ENCODE measurements around the gene DNAAF1. TPM values are rescaled to one million over a fixed set of nuclear protein-coding genes. Genes with fewer than 3 reads are reported as not detected.

The DNAAF1 gene
- total and polyA plus RNA-seq, 8 donors = 0.28 to 8.7 (median 0.50) TPM

- Histone ChIP-seq H3K4me3 (no peak overlapping the region), H3K9me3 (no peaks in the 10 kb centered on the region), H3K27me3 (no peaks in the 10 kb centered on the region), H3K27ac (no peak overlapping the region), H3K36me3 (no peaks in the 10 kb centered on the region), H3K4me1 (no peaks in the 10 kb centered on the region)
- peak in 3 of 4 donors; percentile 34 to 65 (median 45) for ATAC-seq
- WGBS, 2 donors = 73 to 74% methylated on average over 14 of the region's 14 CpGs
- intact Hi-C loops (cut with DNase I) = no loop called here
- FAIRE-seq = no peak
- TF ChIP-seq, protein P1, sequence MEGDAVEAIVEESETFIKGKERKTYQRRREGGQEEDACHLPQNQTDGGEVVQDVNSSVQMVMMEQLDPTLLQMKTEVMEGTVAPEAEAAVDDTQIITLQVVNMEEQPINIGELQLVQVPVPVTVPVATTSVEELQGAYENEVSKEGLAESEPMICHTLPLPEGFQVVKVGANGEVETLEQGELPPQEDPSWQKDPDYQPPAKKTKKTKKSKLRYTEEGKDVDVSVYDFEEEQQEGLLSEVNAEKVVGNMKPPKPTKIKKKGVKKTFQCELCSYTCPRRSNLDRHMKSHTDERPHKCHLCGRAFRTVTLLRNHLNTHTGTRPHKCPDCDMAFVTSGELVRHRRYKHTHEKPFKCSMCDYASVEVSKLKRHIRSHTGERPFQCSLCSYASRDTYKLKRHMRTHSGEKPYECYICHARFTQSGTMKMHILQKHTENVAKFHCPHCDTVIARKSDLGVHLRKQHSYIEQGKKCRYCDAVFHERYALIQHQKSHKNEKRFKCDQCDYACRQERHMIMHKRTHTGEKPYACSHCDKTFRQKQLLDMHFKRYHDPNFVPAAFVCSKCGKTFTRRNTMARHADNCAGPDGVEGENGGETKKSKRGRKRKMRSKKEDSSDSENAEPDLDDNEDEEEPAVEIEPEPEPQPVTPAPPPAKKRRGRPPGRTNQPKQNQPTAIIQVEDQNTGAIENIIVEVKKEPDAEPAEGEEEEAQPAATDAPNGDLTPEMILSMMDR (IDR thresholded peaks at IDR 0.05) = no peak
- no peak for DNase-seq
Observed at GRCh38 chr16:84138824-84139627, 6.1 kb upstream of the DNAAF1 start.

GRCh38 chr16:84139628-84140258 is 5.4 kb upstream of the DNAAF1 start:
- Histone ChIP-seq H3K27ac (no peak overlapping the region), H3K4me3 (no peak overlapping the region), H3K27me3 (no peaks in the 10 kb centered on the region), H3K36me3 (no peaks in the 10 kb centered on the region), H3K9me3 (no peaks in the 10 kb centered on the region), H3K4me1 (no peaks in the 10 kb centered on the region)
- DNase-seq = no peak
- FAIRE-seq = no peak
- 69 to 76% methylated on average over 6 of the region's 6 CpGs for WGBS, 2 donors
- ATAC-seq = no peak
- TF ChIP-seq, protein P1 (IDR thresholded peaks at IDR 0.05) = no peak
- intact Hi-C loops (cut with DNase I) = no loop called here

GRCh38 chr16:84141143-84141670 is 3.9 kb upstream of the DNAAF1 start:
- no peak for FAIRE-seq
- no peaks in the 10 kb centered on the region for H3K9me3 ChIP-seq
- H3K36me3 ChIP-seq = no peaks in the 10 kb centered on the region
- H3K27me3 ChIP-seq = no peaks in the 10 kb centered on the region
- H3K4me3 ChIP-seq = no peak overlapping the region
- no peak for DNase-seq
- ATAC-seq = no peak
- TF ChIP-seq, protein P1 (IDR thresholded peaks at IDR 0.05) = no peak
- WGBS, 2 donors = 72 to 78% methylated on average over 13 of the region's 13 CpGs
- no peaks in the 10 kb centered on the region for H3K4me1 ChIP-seq
- intact Hi-C loops (cut with DNase I) = no loop called here
- H3K27ac ChIP-seq = no peak overlapping the region

DNA sequence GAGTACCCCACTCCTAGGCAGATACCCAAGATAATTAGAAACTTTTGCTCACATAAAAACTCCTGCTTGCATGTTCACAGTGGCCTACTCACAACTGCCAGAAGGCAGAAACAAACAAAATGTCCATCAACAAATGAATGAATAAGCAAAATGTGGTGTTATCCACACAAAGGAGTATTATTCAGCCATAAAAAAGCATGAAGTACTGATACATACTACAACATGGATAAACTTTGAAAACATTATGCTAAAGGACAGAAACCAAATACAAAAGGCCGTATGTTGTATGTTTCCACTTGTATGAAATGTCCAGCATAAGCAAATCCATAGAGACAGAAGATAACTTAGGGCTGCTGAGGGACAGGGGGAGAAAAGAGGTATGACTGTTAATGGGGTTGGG is 2.0 kb upstream of the DNAAF1 start:
- no peak for DNase-seq
- intact Hi-C loops (cut with DNase I) = no loop called here
- 94 to 97% methylated on average over 1 of the region's 1 CpG for WGBS, 2 donors
- no peaks in the 10 kb centered on the region for H3K27me3 ChIP-seq
- no peak for ATAC-seq
- TF ChIP-seq, protein P1 (IDR thresholded peaks at IDR 0.05) = no peak
- no peaks in the 10 kb centered on the region for H3K4me1 ChIP-seq
- H3K27ac ChIP-seq = no peak overlapping the region
- no peaks in the 10 kb centered on the region for H3K9me3 ChIP-seq
- no peak for FAIRE-seq
- no peaks in the 10 kb centered on the region for H3K36me3 ChIP-seq
- no peak overlapping the region for H3K4me3 ChIP-seq

All from pancreas (tissue), 10 donors.